ENCODE measurements around the gene DLEC1.

GRCh38 chr3:37993820-37994638 is 45.0 kb upstream of the DLEC1 start:
- TF ChIP-seq CTCF (IDR thresholded peaks at IDR 0.05) (no peak), POLR2AphosphoS5 (IDR thresholded peaks at IDR 0.05; ENCODE audit: low read depth, low read length) (no peak; the same call in 1 of the 2 replicates), SIN3A (IDR thresholded peaks at IDR 0.05; ENCODE audit: borderline replicate concordance, insufficient read depth, low read depth, low read length) (no peak)
